GM13977 (cell line): ENCODE measurements around the gene SHROOM3.

Experiments
- DNase-seq: peaks from one replicate; pipeline ENCODE4 v3.0.0; 2012; ENCODE audit warnings: low spot score
- in situ Hi-C: fragments of 300-500 bp; cut with MboI; formaldehyde crosslinking; loops from one replicate; pipeline ENCODE4 v1.12.0; 2022; ENCODE audit warnings: low sequenced_read_pairs, low pct_unique_long_range_greater_than_20kb, mixed read lengths, inconsistent platforms; ENCODE audit not compliant: unreplicated experiment
- TF ChIP-seq, protein P1 (sequence below): IDR thresholded peaks from 2 replicates; pipeline ENCODE4 v1.5.1; 2012; ENCODE audit warnings: mild to moderate bottlenecking, control low read depth; ENCODE audit not compliant: insufficient read depth; ENCODE audit errors: extremely low read depth, missing control alignments

SHROOM3 gene

GRCh38 chr4:76476571-76476970, 41.5 kb downstream of the SHROOM3 start:
- in situ Hi-C loops, result no loop called here
- DNase-seq, result no peak
- TF ChIP-seq, protein P1, sequence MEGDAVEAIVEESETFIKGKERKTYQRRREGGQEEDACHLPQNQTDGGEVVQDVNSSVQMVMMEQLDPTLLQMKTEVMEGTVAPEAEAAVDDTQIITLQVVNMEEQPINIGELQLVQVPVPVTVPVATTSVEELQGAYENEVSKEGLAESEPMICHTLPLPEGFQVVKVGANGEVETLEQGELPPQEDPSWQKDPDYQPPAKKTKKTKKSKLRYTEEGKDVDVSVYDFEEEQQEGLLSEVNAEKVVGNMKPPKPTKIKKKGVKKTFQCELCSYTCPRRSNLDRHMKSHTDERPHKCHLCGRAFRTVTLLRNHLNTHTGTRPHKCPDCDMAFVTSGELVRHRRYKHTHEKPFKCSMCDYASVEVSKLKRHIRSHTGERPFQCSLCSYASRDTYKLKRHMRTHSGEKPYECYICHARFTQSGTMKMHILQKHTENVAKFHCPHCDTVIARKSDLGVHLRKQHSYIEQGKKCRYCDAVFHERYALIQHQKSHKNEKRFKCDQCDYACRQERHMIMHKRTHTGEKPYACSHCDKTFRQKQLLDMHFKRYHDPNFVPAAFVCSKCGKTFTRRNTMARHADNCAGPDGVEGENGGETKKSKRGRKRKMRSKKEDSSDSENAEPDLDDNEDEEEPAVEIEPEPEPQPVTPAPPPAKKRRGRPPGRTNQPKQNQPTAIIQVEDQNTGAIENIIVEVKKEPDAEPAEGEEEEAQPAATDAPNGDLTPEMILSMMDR, result no peak

GRCh38 chr4:76484654-76485053, 49.6 kb downstream of the SHROOM3 start:
- in situ Hi-C loops, result no loop called here
- TF ChIP-seq, protein P1, result no peak
- DNase-seq, result no peak

GRCh38 chr4:76485450-76485849, 50.4 kb downstream of the SHROOM3 start:
- in situ Hi-C loops, result no loop called here
- TF ChIP-seq, protein P1, result no peak
- no peak for DNase-seq

GRCh38 chr4:76486588-76487276, 51.7 kb downstream of the SHROOM3 start:
- DNase-seq, result no peak
- in situ Hi-C loops, result no loop called here
- TF ChIP-seq, protein P1, result no peak

DNA sequence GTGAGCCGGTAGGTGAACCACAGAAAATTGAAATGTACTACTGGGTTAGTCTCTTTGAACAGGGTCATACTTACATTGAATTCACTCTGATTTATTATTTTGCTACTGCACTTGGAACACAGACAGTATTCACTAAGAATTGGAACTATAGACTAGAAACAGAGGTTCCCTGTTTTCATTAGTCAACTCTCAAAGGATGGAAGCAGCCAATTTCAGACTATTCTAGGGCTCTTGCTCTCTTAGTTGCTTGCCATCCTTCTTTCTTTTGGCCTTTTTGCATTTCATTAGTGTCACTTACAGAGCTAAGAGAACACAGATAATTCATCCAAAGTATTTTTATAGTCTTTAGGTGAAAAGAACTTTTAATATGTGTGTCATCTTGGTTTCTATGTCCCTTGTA, 52.6 kb downstream of the SHROOM3 start:
- in situ Hi-C loops, result no loop called here
- TF ChIP-seq, protein P1, result no peak
- no peak for DNase-seq

DNA sequence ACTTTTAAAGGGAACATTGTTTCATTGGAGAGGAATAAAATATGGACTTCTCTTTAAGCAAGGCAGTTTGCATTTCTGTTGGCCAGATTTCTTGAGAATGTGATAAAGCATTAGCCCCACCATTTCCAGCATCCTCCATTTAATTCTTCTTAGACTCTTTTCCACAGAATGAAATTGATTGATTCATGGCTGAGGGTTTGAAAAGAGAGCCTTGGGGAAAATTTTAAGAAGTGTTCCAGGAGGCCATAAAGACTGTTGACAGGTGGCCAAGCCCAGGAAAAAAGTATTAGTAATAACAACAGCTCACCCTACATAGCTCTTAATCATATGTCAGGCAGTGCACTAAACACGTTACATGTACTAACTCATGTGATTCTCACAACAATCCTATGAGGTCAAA, 53.4 kb downstream of the SHROOM3 start:
- TF ChIP-seq, protein P1, result no peak
- DNase-seq, result no peak
- in situ Hi-C loops, result no loop called here
